NT2/D1 (cell line): ENCODE measurements around the gene VIM.

Experiments
- SUZ12 ChIP-seq: IDR thresholded peaks from 2 replicates; pipeline ENCODE4 v1.6.1; 2011; ENCODE audit not compliant: insufficient read length, insufficient read depth; ENCODE audit errors: extremely low read depth
- YY1 ChIP-seq: IDR thresholded peaks from 2 replicates; pipeline ENCODE4 v1.6.1; 2011; ENCODE audit not compliant: insufficient read length, insufficient read depth
- ZNF274 ChIP-seq: IDR thresholded peaks from 2 replicates; pipeline ENCODE4 v1.6.1; 2011; ENCODE audit warnings: mild to moderate bottlenecking, low read depth, low read length

DNA sequence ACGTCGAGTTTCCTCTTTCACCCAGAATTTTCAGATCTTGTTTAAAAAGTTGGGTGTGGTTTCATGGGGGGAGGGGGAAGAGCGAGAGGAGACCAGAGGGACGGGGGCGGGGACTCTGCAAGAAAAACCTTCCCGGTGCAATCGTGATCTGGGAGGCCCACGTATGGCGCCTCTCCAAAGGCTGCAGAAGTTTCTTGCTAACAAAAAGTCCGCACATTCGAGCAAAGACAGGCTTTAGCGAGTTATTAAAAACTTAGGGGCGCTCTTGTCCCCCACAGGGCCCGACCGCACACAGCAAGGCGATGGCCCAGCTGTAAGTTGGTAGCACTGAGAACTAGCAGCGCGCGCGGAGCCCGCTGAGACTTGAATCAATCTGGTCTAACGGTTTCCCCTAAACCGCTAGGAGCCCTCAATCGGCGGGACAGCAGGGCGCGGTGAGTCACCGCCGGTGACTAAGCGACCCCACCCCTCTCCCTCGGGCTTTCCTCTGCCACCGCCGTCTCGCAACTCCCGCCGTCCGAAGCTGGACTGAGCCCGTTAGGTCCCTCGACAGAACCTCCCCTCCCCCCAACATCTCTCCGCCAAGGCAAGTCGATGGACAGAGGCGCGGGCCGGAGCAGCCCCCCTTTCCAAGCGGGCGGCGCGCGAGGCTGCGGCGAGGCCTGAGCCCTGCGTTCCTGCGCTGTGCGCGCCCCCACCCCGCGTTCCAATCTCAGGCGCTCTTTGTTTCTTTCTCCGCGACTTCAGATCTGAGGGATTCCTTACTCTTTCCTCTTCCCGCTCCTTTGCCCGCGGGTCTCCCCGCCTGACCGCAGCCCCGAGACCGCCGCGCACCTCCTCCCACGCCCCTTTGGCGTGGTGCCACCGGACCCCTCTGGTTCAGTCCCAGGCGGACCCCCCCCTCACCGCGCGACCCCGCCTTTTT is at the start of gene VIM:
- TF ChIP-seq YY1: no peak
- TF ChIP-seq SUZ12: no peak
- TF ChIP-seq ZNF274: no peak
